ENCODE measurements around the gene SIAH2. TPM values are rescaled to one million over a fixed set of nuclear protein-coding genes. Genes with fewer than 3 reads are reported as not detected.
"Not testable (repeated sequence)": the region's sequence is repeated elsewhere in the genome, so short reads cannot be mapped to it uniquely, and the experiment has no call there.

The SIAH2 gene
- total RNA-seq, 1 donor from 2014 or later, result 18.2 TPM

DNA sequence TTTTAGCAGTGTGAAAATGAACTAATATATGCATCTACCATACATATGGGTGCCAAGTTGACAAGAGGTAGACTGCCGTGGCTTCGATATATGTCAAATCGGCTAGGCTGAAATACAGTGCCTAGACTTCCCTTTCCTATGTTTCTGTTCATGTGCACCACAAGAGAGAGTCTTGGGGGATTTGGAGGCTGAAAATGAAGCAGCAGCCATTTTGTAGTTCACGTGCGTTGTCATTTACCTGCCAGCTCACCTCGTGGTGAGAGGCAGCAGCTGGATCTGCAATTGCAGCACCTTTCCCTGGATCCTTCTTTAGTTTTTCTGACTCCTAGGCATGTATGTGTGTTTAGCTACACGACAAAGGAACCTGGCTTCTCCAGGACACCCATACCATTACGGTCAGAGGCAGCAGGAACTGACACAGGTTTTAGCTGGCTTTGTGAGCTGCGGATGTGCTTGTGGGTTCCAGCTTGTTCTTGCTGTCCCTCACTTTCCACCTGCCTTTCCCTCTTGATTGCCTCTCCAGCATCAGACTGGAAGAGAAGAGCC lies 40.5 kb upstream of the SIAH2 start:
- no peaks in the 10 kb centered on the region for H3K4me1 Mint-ChIP-seq (ENCODE audit: unreplicated experiment)
- DNase-seq (ENCODE audit: extremely low spot score, unreplicated experiment), result no peak
- H3K4me3 Mint-ChIP-seq, result no peak overlapping the region
- TF ChIP-seq, protein P1, sequence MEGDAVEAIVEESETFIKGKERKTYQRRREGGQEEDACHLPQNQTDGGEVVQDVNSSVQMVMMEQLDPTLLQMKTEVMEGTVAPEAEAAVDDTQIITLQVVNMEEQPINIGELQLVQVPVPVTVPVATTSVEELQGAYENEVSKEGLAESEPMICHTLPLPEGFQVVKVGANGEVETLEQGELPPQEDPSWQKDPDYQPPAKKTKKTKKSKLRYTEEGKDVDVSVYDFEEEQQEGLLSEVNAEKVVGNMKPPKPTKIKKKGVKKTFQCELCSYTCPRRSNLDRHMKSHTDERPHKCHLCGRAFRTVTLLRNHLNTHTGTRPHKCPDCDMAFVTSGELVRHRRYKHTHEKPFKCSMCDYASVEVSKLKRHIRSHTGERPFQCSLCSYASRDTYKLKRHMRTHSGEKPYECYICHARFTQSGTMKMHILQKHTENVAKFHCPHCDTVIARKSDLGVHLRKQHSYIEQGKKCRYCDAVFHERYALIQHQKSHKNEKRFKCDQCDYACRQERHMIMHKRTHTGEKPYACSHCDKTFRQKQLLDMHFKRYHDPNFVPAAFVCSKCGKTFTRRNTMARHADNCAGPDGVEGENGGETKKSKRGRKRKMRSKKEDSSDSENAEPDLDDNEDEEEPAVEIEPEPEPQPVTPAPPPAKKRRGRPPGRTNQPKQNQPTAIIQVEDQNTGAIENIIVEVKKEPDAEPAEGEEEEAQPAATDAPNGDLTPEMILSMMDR (conservative IDR thresholded peaks at IDR 0.05), result no peak
- no peaks in the 10 kb centered on the region for H3K9me3 Mint-ChIP-seq
- no peak overlapping the region for H3K27ac Mint-ChIP-seq
- H3K27me3 Mint-ChIP-seq, result no peaks in the 10 kb centered on the region
- no peaks in the 10 kb centered on the region for H3K36me3 Mint-ChIP-seq

DNA sequence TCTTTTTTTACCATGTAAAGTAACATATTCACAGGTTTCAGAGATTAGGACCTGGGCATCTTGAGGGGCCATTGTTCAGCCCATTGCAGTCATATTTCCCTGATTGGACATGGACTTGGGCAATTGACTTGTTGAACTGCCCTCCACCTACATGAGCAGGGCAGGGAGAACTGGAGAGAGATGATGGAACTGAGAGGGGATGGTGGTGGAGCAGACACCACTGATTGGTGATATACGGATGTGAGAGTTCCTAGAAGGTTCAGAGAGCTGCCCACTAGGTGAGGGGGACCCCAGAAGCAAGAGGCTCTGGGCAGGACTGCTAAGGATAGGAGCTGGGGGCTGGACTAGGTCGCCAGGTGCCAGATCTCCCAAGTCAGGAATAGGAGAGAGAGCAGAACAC lies 37.8 kb upstream of the SIAH2 start:
- no peaks in the 10 kb centered on the region for H3K4me1 Mint-ChIP-seq (ENCODE audit: unreplicated experiment)
- no peaks in the 10 kb centered on the region for H3K9me3 Mint-ChIP-seq
- DNase-seq (ENCODE audit: extremely low spot score, unreplicated experiment), result no peak
- TF ChIP-seq, protein P1 (conservative IDR thresholded peaks at IDR 0.05), result no peak
- no peak overlapping the region for H3K4me3 Mint-ChIP-seq
- no peak overlapping the region for H3K27ac Mint-ChIP-seq
- no peaks in the 10 kb centered on the region for H3K36me3 Mint-ChIP-seq
- H3K27me3 Mint-ChIP-seq, result no peaks in the 10 kb centered on the region

DNA sequence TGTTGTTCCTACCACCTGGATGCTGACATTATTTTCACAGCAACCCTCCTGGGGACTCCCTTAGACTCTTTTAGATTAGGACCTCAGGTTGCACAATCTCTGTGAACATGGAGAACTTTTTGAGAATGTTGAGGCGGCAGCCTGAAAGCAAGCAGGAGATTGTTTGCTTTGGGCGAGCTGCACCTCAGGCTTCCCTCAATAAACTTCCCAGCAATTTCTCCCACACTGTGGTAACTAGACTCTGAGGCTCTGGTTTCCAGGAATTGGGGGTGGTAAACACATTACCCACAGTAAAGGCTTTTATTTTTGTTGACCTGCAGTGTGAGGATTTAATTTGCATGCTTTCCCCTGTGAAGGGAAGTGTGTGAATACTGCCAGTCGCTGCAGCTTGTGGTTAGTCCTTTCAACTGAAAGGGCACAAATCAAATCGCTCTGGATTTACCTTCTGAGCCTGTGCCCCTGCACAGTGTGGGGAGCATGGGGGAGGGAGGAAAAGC lies 35.2 kb upstream of the SIAH2 start:
- H3K9me3 Mint-ChIP-seq, result no peaks in the 10 kb centered on the region
- TF ChIP-seq, protein P1 (conservative IDR thresholded peaks at IDR 0.05), result no peak
- H3K4me1 Mint-ChIP-seq (ENCODE audit: unreplicated experiment), result no peaks in the 10 kb centered on the region
- H3K27ac Mint-ChIP-seq, result no peak overlapping the region
- H3K4me3 Mint-ChIP-seq, result peak overlapping the region; percentile 45
- DNase-seq (ENCODE audit: extremely low spot score, unreplicated experiment), result no peak
- H3K27me3 Mint-ChIP-seq, result no peaks in the 10 kb centered on the region
- H3K36me3 Mint-ChIP-seq, result no peaks in the 10 kb centered on the region

DNA sequence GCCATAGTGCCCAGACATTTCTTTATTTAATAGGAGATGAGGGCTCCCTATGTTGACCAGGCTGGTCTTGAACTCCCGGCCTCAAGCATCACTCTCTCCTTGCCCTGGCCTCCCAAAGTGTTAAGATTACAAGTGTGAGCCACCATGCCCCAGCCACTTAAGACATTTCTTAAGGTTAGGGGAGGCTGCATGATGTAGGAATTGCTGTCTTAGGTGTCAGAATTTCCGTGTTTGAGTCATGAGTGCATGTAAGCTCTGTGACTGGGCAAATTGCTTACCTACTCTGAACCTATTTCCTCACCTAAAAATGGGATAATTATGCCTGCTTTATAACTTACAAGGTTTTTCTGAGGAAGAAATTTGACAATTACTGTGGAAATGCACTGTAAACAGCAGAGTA lies 34.2 kb upstream of the SIAH2 start:
- H3K9me3 Mint-ChIP-seq, result no peaks in the 10 kb centered on the region
- H3K27me3 Mint-ChIP-seq, result peaks cover under 1% of the 10 kb centered on the region
- no peaks in the 10 kb centered on the region for H3K4me1 Mint-ChIP-seq (ENCODE audit: unreplicated experiment)
- H3K27ac Mint-ChIP-seq, result no peak overlapping the region
- no peak overlapping the region for H3K4me3 Mint-ChIP-seq
- TF ChIP-seq, protein P1 (conservative IDR thresholded peaks at IDR 0.05), result no peak
- no peak for DNase-seq (ENCODE audit: extremely low spot score, unreplicated experiment)
- H3K36me3 Mint-ChIP-seq, result no peaks in the 10 kb centered on the region

DNA sequence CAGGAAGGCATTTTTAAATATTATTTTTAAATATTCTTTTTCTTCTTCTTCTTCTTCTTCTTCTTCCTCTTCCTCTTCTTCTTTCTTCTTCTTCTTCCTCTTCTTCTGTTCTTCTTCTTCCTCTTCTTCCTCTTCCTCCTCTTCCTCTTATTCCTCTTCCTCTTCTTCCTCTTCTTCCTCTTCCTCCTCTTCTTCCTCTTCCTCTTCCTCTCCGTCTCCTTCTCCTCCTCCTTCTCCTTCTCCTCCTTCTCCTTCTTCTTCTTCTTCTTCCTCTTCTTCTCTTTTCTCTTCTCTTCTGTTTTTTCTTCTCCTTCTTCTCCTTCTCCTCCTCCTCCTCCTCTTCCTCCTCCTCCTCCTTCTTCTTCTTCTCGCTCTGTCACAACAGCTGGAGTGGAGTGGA lies 33.6 kb upstream of the SIAH2 start:
- not testable (repeated sequence) for H3K4me1 Mint-ChIP-seq (ENCODE audit: unreplicated experiment); H3K4me3 Mint-ChIP-seq; DNase-seq (ENCODE audit: extremely low spot score, unreplicated experiment); H3K36me3 Mint-ChIP-seq; H3K9me3 Mint-ChIP-seq; H3K27me3 Mint-ChIP-seq; H3K27ac Mint-ChIP-seq

DNA sequence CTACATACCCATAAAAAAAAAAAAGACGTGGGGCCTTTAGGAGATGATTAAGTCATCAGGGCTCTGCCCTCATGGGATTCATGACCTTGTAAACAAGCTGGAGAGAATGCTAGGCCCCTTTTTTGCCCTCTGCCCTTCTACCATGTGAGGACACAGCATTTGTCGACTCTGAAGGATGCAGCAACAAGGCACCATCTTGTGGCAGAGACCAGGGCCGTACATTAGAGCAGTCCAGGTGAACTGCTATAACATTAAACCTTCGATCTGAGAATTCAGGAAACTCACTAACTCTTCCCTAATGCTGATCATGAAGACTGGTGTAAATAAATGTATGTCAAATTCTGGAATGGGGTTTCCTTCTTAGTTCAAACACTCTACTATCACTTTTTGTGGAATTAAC lies 30.7 kb upstream of the SIAH2 start:
- peaks cover 17% of the 10 kb centered on the region for H3K27me3 Mint-ChIP-seq
- TF ChIP-seq, protein P1 (conservative IDR thresholded peaks at IDR 0.05), result no peak
- no peak overlapping the region for H3K27ac Mint-ChIP-seq
- no peaks in the 10 kb centered on the region for H3K36me3 Mint-ChIP-seq
- H3K4me3 Mint-ChIP-seq, result no peak overlapping the region
- no peaks in the 10 kb centered on the region for H3K9me3 Mint-ChIP-seq
- no peak for DNase-seq (ENCODE audit: extremely low spot score, unreplicated experiment)
- H3K4me1 Mint-ChIP-seq (ENCODE audit: unreplicated experiment), result no peaks in the 10 kb centered on the region
